Uterus (tissue), 2 donors: ENCODE results near the gene SRSF4.

Experiments used
- CTCF ChIP-seq, 4 experiments: fragments of 200-600 bp in 2 of 4; fragments of 450-650 bp in 2 of 4; sonication (generic) in 2 of 4; IDR thresholded peaks; one replicate each; pipeline ENCODE4 v1.5.1; 2016 to 2019; ENCODE audit warnings: antibody characterized with exemption in 4 of 4, mild to moderate bottlenecking in 2 of 4, moderate library complexity in 1 of 4
- POLR2A ChIP-seq, 2 donors: fragments of 450-650 bp; IDR thresholded peaks; one replicate each; pipeline ENCODE4 v1.6.1; 2016; ENCODE audit warnings: antibody characterized with exemption in 2 of 2, mild to moderate bottlenecking in 1 of 2, moderate library complexity in 1 of 2

GRCh38 chr1:29100487-29100886, 81.2 kb downstream of the SRSF4 start:
- TF ChIP-seq CTCF (IDR thresholded peaks at IDR 0.05) = no peak
- no peak for TF ChIP-seq POLR2A (IDR thresholded peaks at IDR 0.05)
